Measurements from ENCODE around the gene ARHGAP33.
A peak's percentile ranks its signal among the peaks of the same experiment; 100 is the strongest.

Gene ARHGAP33

GRCh38 chr19:35740423-35741202 lies 34.8 kb upstream of the ARHGAP33 start:
- peak; percentile 96 for DNase-seq

GRCh38 chr19:35741203-35741515 lies 34.2 kb upstream of the ARHGAP33 start:
- DNase-seq = no peak

GRCh38 chr19:35742121-35742724 lies 33.1 kb upstream of the ARHGAP33 start, which contains the start of gene IGFLR1:
Gene IGFLR1, minus strand, starts transcription at chr19:35742452. Its CDS starts 1,272 bp downstream, at chr19:35741180.
- DNase-seq = peak; percentile 88

GRCh38 chr19:35743640-35744429 lies 31.5 kb upstream of the ARHGAP33 start:
- DNase-seq = no peak

- peak; percentile 96 for DNase-seq
Observed at GRCh38 chr19:35744430-35745327, 30.7 kb upstream of the ARHGAP33 start.

GRCh38 chr19:35745328-35746086 lies 29.9 kb upstream of the ARHGAP33 start, which contains the start of the genes PSENEN and U2AF1L4:
Gene PSENEN, plus strand, starts transcription at chr19:35745651. Its CDS starts 280 bp downstream, at chr19:35745931.
Gene U2AF1L4, minus strand, starts transcription at chr19:35745418. Its CDS starts 27 bp downstream, at chr19:35745391.
- DNase-seq = peak; percentile 94

GRCh38 chr19:35746087-35746462 lies 29.3 kb upstream of the ARHGAP33 start:
- no peak for DNase-seq

GRCh38 chr19:35746531-35746930 lies 28.8 kb upstream of the ARHGAP33 start:
- DNase-seq = no peak

- DNase-seq = peak; percentile 98
Observed at GRCh38 chr19:35748106-35749020, 27.0 kb upstream of the ARHGAP33 start, which contains the start of gene LIN37. Gene LIN37, plus strand, starts transcription at chr19:35748576. Its CDS starts 149 bp downstream, at chr19:35748725.

GRCh38 chr19:35750167-35750566 lies 25.2 kb upstream of the ARHGAP33 start:
- DNase-seq = no peak

- no peak for DNase-seq
Observed at GRCh38 chr19:35751839-35752745, 23.3 kb upstream of the ARHGAP33 start.

- DNase-seq = no peak
Observed at GRCh38 chr19:35752746-35753350, 22.5 kb upstream of the ARHGAP33 start.

- no peak for DNase-seq
Observed at GRCh38 chr19:35753634-35754369, 21.6 kb upstream of the ARHGAP33 start.

GRCh38 chr19:35754370-35755130 lies 20.8 kb upstream of the ARHGAP33 start:
- DNase-seq = no peak

- no peak for DNase-seq
Observed at GRCh38 chr19:35755131-35755549, 20.2 kb upstream of the ARHGAP33 start.

GRCh38 chr19:35755550-35756376 lies 19.6 kb upstream of the ARHGAP33 start:
- peak; percentile 77 for DNase-seq

All from activated CD8-positive, alpha-beta memory T cell treated with anti-CD3 and anti-CD28 coated beads for 24 hours (primary cell).